B cell (primary cell): ENCODE results near the gene MYG1.

Experiments used
- CTCF ChIP-seq: fragments of 200-600 bp; IDR thresholded peaks from one replicate; pipeline ENCODE4 v1.8.0; 2022; ENCODE audit warnings: antibody characterized with exemption, mild to moderate bottlenecking
- EZH2 ChIP-seq: IDR thresholded peaks from 2 replicates; pipeline ENCODE4 v1.6.1; 2012; ENCODE audit warnings: borderline replicate concordance, low read depth, mild to moderate bottlenecking, moderate library complexity, low read length; ENCODE audit not compliant: insufficient read depth, poor library complexity, severe bottlenecking

- no peak for TF ChIP-seq CTCF
- TF ChIP-seq EZH2: no peak
These were observed 39.4 kb downstream of the MYG1 start for GRCh38 chr12:53338916-53339315.
